SK-N-SH (cell line): ENCODE results near the gene TRMU. TPM values are rescaled to one million over a fixed set of nuclear protein-coding genes. Genes with fewer than 3 reads are reported as not detected.

Experiments used
- CTCF ChIA-PET: fragments of 300-600, 350-600 bp; formaldehyde crosslinking; extraction: SDS; loops from one replicate; lab custom pipeline; 2021; lab: Yijun Ruan, JAX
- POLR2A ChIA-PET: fragments of 350-600 bp; sonication (Branson Sonifier 250); formaldehyde crosslinking; extraction: SDS; loops from one replicate; lab custom pipeline; 2020; ENCODE audit warnings: antibody characterized with exemption, inconsistent platforms; lab: Yijun Ruan, JAX
- DNase-seq: peaks from one replicate; pipeline ENCODE4 v3.0.0; 2012
- H2AFZ ChIP-seq: fragments of 200-600 bp; sonication (generic); 2 replicates; pipeline ENCODE4 v1.8.1; 2016; ENCODE audit warnings: antibody characterized with exemption, mild to moderate bottlenecking, low read depth
- H3F3A ChIP-seq: fragments of 200-600 bp; sonication (generic); replicated peaks from 2 replicates; pipeline ENCODE3; 2016; ENCODE audit warnings: antibody characterized with exemption, mild to moderate bottlenecking; ENCODE audit not compliant: insufficient read depth
- H3K27ac ChIP-seq, 2 experiments: fragments of 200-500 bp in 1 of 2; fragments of 200-600 bp in 1 of 2; sonication (Bioruptor generic) in 1 of 2; sonication (generic), shearing (Covaris generic) in 1 of 2; 2 replicates each; pipeline versions ENCODE4 v1.5.1 to v1.6.1; 2014 to 2016; ENCODE audit warnings: low read depth in 2 of 2, inconsistent platforms in 1 of 2, low read length in 1 of 2, mild to moderate bottlenecking in 1 of 2, mixed read lengths in 1 of 2
- H3K27me3 ChIP-seq: fragments of 200-600 bp; sonication (generic), shearing (Covaris generic); 2 replicates; pipeline ENCODE4 v1.6.1; 2016; ENCODE audit warnings: mixed run types; ENCODE audit not compliant: insufficient read depth
- H3K36me3 ChIP-seq, 2 experiments: fragments of 200-500 bp in 1 of 2; fragments of 200-600 bp in 1 of 2; sonication (Bioruptor generic) in 1 of 2; sonication (generic) in 1 of 2; replicated peaks in 1 of 2; 2 replicates each; pipeline versions ENCODE3 to v1.5.1; 2014 to 2016; ENCODE audit warnings: low read length in 1 of 2, mild to moderate bottlenecking in 1 of 2; ENCODE audit not compliant: insufficient read depth in 2 of 2, control insufficient read depth in 1 of 2
- H3K4me1 ChIP-seq, 2 experiments: fragments of 200-500 bp in 1 of 2; fragments of 200-600 bp in 1 of 2; sonication (Bioruptor generic) in 1 of 2; sonication (generic), shearing (Covaris generic) in 1 of 2; 2 replicates each; pipeline versions ENCODE4 v1.5.1 to v1.6.1; 2014 to 2016; ENCODE audit warnings: low read depth in 1 of 2, low read length in 1 of 2, mixed run types in 1 of 2; ENCODE audit not compliant: insufficient read depth in 2 of 2, control insufficient read depth in 1 of 2
- H3K4me2 ChIP-seq: fragments of 200-600 bp; sonication (generic), shearing (Covaris generic); 2 replicates; pipeline ENCODE4 v1.6.1; 2017; ENCODE audit warnings: mixed run types
- H3K4me3 ChIP-seq, 2 experiments: fragments of 200-500 bp in 1 of 2; fragments of 200-600 bp in 1 of 2; sonication (Bioruptor generic) in 1 of 2; sonication (generic), shearing (Covaris generic) in 1 of 2; 2 replicates each; pipeline versions ENCODE4 v1.5.1 to v1.8.1; 2014 to 2016; ENCODE audit warnings: low read depth in 2 of 2, inconsistent platforms in 1 of 2, low read length in 1 of 2, mild to moderate bottlenecking in 1 of 2, mixed read lengths in 1 of 2, moderate library complexity in 1 of 2
- H3K79me2 ChIP-seq: fragments of 200-600 bp; sonication (generic); 2 replicates; pipeline ENCODE4 v1.8.1; 2017; ENCODE audit warnings: mild to moderate bottlenecking; ENCODE audit not compliant: insufficient read depth
- H3K9ac ChIP-seq: fragments of 200-600 bp; sonication (generic); 2 replicates; pipeline ENCODE4 v1.6.1; 2017; ENCODE audit warnings: mixed run types
- H3K9me2 ChIP-seq: fragments of 200-600 bp; sonication (generic); 2 replicates; pipeline ENCODE4 v1.6.1; 2017; ENCODE audit warnings: mixed run types
- H3K9me3 ChIP-seq: fragments of 200-600 bp; sonication (generic); 2 replicates; pipeline ENCODE4 v1.6.1; 2017; ENCODE audit warnings: mixed run types, mild to moderate bottlenecking, moderate library complexity
- H4K20me1 ChIP-seq: fragments of 200-600 bp; sonication (generic); 2 replicates; pipeline ENCODE4 v1.6.1; 2017; ENCODE audit warnings: mild to moderate bottlenecking, mixed run types; ENCODE audit not compliant: insufficient read depth
- ELF1 ChIP-seq: IDR thresholded peaks from 2 replicates; pipeline ENCODE4 v1.4.0; 2012
- EZH2phosphoT487 ChIP-seq: fragments of 200-600 bp; sonication (generic); IDR thresholded peaks from 2 replicates; pipeline ENCODE4 v1.6.1; 2017; ENCODE audit warnings: low read depth, mixed run types, mild to moderate bottlenecking, antibody characterized with exemption, moderate library complexity, borderline replicate concordance
- FOSL2 ChIP-seq: IDR thresholded peaks from 2 replicates; pipeline ENCODE4 v1.4.0; 2012; ENCODE audit warnings: low read depth, mild to moderate bottlenecking, moderate library complexity, borderline replicate concordance
- GABPA ChIP-seq: IDR thresholded peaks from 2 replicates; pipeline ENCODE4 v1.4.0; 2012; ENCODE audit warnings: low read depth, mild to moderate bottlenecking
- GATA2 ChIP-seq: sonication (generic); formaldehyde crosslinking; IDR thresholded peaks from 2 replicates; pipeline ENCODE4 v1.5.0; 2020; ENCODE audit warnings: mild to moderate bottlenecking, missing genetic modification reagents
- JUND ChIP-seq: IDR thresholded peaks from 2 replicates; pipeline ENCODE4 v1.4.0; 2012
- MXI1 ChIP-seq: IDR thresholded peaks from 2 replicates; pipeline ENCODE4 v1.6.1; 2012; ENCODE audit warnings: mild to moderate bottlenecking, low read depth, low read length, improper control_type of control experiment
- RCOR1 ChIP-seq: fragments of 150-350 bp; IDR thresholded peaks from 2 replicates; pipeline ENCODE4 v1.6.1; 2017; ENCODE audit warnings: antibody characterized with exemption, low read length
- RFX5 ChIP-seq: IDR thresholded peaks from 2 replicates; pipeline ENCODE4 v1.6.1; 2012; ENCODE audit warnings: mild to moderate bottlenecking, improper control_type of control experiment, low read length
- TAF1 ChIP-seq: IDR thresholded peaks from 2 replicates; pipeline ENCODE4 v1.6.1; 2012; ENCODE audit warnings: low read depth, mild to moderate bottlenecking, low read length, moderate library complexity, borderline replicate concordance
- TCF12 ChIP-seq: IDR thresholded peaks from 2 replicates; pipeline ENCODE4 v1.4.0; 2012
- WGBS: methylation state at CpG from one replicate; pipeline ENCODE4 v1.1.6; 2017; ENCODE audit warnings: low lambda C conversion rate; 5-methylcytosine and 5-hydroxymethylcytosine counted together
- polyA plus RNA-seq, 3 experiments: library from polyadenylated mRNA; depleted of rRNA; stranded (reverse); fragments of >200 nt; gene quantifications; 2 replicates each; pipeline ENCODE4 v1.2.3, GENCODE V29; 2012
- TF ChIP-seq, protein P1 (sequence below): IDR thresholded peaks from 2 replicates; pipeline ENCODE4 v1.6.1; 2012; ENCODE audit warnings: mild to moderate bottlenecking, low read depth, low read length, moderate library complexity
- TF ChIP-seq, protein P2 (sequence below): fragments of 200-600 bp; sonication (generic); IDR thresholded peaks from 2 replicates; pipeline ENCODE4 v1.6.1; 2017; ENCODE audit warnings: antibody characterized with exemption, mild to moderate bottlenecking, moderate library complexity
- TF ChIP-seq, protein P3 (sequence below): fragments of 150-350 bp; IDR thresholded peaks from 2 replicates; pipeline ENCODE4 v1.6.1; 2017; ENCODE audit warnings: antibody characterized with exemption, low read length, low read depth, borderline replicate concordance

TRMU gene
- polyA plus RNA-seq, 1 of the 3 experiments (the other 2 are of a cell fraction), result 47.1 TPM

DNA sequence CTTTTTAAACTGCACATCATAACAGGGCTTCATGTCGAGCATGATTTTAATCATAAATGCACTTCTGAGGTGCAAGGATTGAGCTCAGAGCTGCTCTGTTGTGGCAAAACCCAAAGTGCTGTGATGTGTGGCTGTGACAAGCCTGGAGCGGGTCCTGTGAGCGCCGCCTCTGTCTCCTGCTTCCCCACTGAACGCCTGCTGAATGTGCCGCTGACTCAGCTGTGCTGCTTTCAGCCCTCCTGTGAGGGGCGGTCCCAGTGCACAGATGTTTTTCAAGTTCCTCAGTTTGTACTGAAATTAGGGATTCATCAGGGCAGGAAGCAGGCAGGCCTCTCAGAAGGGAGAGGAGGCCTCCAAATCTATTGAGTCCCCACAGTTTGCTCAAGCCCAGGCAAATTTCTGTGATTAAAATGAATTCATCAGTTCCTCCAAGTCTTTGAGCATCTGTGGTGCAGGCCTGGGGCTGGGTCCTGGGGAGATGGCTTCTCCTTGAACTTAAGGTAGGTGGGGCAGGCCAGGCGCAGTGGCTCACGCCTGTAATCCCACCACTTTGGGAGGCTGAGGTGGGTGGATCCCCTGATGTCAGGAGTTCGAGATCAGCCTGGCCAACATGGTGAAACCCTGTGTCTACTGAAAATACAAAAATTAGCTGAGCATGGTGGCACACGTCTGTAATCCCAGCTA is 41.8 kb upstream of the TRMU start (continued):
- TF ChIP-seq, protein P1, sequence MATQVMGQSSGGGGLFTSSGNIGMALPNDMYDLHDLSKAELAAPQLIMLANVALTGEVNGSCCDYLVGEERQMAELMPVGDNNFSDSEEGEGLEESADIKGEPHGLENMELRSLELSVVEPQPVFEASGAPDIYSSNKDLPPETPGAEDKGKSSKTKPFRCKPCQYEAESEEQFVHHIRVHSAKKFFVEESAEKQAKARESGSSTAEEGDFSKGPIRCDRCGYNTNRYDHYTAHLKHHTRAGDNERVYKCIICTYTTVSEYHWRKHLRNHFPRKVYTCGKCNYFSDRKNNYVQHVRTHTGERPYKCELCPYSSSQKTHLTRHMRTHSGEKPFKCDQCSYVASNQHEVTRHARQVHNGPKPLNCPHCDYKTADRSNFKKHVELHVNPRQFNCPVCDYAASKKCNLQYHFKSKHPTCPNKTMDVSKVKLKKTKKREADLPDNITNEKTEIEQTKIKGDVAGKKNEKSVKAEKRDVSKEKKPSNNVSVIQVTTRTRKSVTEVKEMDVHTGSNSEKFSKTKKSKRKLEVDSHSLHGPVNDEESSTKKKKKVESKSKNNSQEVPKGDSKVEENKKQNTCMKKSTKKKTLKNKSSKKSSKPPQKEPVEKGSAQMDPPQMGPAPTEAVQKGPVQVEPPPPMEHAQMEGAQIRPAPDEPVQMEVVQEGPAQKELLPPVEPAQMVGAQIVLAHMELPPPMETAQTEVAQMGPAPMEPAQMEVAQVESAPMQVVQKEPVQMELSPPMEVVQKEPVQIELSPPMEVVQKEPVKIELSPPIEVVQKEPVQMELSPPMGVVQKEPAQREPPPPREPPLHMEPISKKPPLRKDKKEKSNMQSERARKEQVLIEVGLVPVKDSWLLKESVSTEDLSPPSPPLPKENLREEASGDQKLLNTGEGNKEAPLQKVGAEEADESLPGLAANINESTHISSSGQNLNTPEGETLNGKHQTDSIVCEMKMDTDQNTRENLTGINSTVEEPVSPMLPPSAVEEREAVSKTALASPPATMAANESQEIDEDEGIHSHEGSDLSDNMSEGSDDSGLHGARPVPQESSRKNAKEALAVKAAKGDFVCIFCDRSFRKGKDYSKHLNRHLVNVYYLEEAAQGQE, result no peak
- no peak for TF ChIP-seq MXI1
- TF ChIP-seq, protein P2, sequence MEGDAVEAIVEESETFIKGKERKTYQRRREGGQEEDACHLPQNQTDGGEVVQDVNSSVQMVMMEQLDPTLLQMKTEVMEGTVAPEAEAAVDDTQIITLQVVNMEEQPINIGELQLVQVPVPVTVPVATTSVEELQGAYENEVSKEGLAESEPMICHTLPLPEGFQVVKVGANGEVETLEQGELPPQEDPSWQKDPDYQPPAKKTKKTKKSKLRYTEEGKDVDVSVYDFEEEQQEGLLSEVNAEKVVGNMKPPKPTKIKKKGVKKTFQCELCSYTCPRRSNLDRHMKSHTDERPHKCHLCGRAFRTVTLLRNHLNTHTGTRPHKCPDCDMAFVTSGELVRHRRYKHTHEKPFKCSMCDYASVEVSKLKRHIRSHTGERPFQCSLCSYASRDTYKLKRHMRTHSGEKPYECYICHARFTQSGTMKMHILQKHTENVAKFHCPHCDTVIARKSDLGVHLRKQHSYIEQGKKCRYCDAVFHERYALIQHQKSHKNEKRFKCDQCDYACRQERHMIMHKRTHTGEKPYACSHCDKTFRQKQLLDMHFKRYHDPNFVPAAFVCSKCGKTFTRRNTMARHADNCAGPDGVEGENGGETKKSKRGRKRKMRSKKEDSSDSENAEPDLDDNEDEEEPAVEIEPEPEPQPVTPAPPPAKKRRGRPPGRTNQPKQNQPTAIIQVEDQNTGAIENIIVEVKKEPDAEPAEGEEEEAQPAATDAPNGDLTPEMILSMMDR, result no peak

DNA sequence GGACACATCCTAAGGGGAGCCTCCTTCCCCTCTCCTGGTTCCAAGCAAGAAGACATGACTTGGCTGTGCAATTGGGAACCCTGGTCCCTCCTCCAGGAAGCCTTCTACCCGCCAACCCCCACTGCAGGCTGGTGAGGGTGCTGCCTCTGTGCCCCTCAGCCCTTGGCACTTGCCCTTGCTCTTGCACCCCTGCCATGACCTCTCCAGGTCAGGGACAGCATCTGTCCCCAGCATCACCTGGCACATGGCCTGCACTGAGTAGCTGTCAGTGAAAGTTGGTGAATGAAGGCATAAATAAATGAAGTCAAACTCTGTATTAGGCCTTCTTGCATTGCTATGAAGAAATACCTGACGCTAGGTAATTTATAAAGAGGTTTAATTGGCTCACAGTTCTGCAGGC is 40.7 kb upstream of the TRMU start:
- no peak overlapping the region for H3K27ac ChIP-seq
- WGBS, result 100% methylated on average over 2 of the region's 2 CpGs
- no peaks in the 10 kb centered on the region for H3K9me3 ChIP-seq
- no peaks in the 10 kb centered on the region for H4K20me1 ChIP-seq
- H3K4me1 ChIP-seq, result peaks cover 5 to 21% of the 10 kb centered on the region in 2 experiments; a peak in 3 of 4 replicates
- peaks cover 4% of the 10 kb centered on the region for H3F3A ChIP-seq
- ChIA-PET POLR2A (interaction anchor here (1.1 kb wide), 1 partner anchor 25 kb away, joined by 4 read pairs; no protein-coding TSS in a partner anchor), CTCF (interaction anchor here (1.7 to 5.8 kb wide), 2 partner anchors 173 to 288 kb away, joined by 4 to 45 read pairs; no protein-coding TSS in a partner anchor)
- H3K27me3 ChIP-seq, result no peaks in the 10 kb centered on the region
- no peak overlapping the region for H2AFZ ChIP-seq
- H3K79me2 ChIP-seq, result peaks cover 30% of the 10 kb centered on the region
- H3K4me2 ChIP-seq, result no peak overlapping the region
- H3K4me3 ChIP-seq, result no peak overlapping the region
- H3K9me2 ChIP-seq, result no peaks in the 10 kb centered on the region
- TF ChIP-seq RFX5 (no peak), ELF1 (no peak), TAF1 (no peak), RCOR1 (no peak), FOSL2 (no peak), EZH2phosphoT487 (no peak), GABPA (no peak), GATA2 (CRISPR knock-in tag) (no peak), TCF12 (no peak), JUND (no peak), MXI1 (no peak)
- TF ChIP-seq, protein P3, sequence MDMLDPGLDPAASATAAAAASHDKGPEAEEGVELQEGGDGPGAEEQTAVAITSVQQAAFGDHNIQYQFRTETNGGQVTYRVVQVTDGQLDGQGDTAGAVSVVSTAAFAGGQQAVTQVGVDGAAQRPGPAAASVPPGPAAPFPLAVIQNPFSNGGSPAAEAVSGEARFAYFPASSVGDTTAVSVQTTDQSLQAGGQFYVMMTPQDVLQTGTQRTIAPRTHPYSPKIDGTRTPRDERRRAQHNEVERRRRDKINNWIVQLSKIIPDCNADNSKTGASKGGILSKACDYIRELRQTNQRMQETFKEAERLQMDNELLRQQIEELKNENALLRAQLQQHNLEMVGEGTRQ, result no peak
- TF ChIP-seq, protein P2, result no peak
- TF ChIP-seq, protein P1, result no peak
- H3K36me3 ChIP-seq, result peaks cover 8 to 9% of the 10 kb centered on the region in 2 experiments
- H3K9ac ChIP-seq, result no peak overlapping the region
- DNase-seq, result no peak
